ENCODE measurements around the gene ADAMTSL1.

GRCh38 chr9:18623221-18624079 is 149.5 kb downstream of the ADAMTSL1 start:
- no peak for TF ChIP-seq CTCF (IDR thresholded peaks at IDR 0.05)
- TF ChIP-seq POLR2AphosphoS5 (IDR thresholded peaks at IDR 0.05) = no peak
- no peak for TF ChIP-seq POLR2A (IDR thresholded peaks at IDR 0.05)
